HG03558 (cell line): ENCODE results near the gene C10orf120.

Experiments
- ATAC-seq: cut with Tn5 transposase; IDR thresholded peaks from one replicate; pipeline ENCODE4 v1.9.1; 2021; ENCODE audit warnings: moderate number of reproducible peaks; ENCODE audit not compliant: unreplicated experiment; ENCODE audit errors: extremely low read depth

The C10orf120 gene

DNA sequence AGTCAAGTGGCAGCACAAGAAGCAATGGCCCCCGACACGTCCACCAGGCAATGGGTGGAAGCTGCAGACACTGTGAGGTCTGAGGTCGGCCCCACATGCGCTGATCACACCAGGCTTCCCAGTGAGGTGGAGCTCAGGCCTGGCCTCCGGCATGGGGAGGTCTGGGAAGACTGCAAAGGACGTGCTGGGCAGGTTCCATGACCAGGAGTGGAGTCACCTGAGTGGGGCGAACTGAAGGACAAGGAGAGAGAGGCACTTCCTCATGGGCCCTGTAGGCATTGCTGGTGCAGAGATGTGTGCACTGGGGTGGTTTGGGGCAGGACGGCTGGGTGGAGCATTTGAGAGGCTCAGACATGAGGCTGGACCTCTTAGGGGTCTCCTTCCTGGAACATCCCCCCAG, 35.1 kb downstream of the C10orf120 start:
- no peak for ATAC-seq

DNA sequence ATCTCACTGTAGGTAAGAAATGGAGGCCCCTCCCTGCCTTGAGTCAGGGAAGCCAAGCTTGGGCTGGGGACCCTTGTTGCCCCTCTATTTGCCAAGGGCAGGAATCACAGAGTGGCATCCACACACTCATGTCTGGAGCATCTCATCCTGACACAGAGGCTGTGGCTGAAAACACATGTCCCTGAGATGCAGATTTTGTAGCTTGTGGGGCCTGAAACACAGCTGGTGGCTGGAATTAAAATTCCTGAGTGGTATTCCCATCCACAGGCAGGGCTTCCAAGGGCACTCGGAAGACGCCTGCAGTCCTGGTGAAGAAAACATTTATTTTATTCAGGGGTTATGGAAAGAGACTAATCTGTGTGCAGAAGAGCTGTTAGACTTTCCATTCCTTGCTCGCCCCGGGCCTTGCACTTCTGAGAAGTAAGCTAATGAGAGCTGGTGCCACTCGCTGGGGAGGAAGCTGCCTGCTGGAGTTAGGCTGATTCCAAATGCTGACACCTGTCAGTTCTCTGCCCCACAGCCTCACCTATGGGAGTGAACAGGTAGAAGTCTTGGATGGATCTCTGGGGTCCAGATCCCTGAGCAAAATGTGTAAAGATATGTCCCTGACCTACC, 36.0 kb downstream of the C10orf120 start:
- no peak for ATAC-seq

DNA sequence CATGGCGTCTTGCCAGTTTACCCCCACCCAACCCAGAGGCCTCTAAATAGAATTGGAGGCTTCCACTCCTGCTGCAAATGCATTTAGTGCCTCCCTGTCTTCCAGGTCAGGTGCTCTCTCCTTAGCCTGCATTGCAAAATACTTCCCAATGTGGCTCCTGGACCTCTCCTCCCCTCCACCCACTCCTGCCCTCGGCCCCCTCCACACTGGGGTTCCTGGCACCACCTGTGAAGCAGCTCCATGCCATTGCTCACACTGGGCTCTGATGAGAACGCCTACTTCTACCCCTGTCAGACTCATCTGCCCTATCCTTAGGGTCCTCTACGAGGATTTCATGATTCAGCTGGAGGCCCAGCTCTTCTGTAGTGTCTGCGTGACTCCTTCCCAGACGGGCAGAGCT, 37.4 kb downstream of the C10orf120 start:
- ATAC-seq: no peak

DNA sequence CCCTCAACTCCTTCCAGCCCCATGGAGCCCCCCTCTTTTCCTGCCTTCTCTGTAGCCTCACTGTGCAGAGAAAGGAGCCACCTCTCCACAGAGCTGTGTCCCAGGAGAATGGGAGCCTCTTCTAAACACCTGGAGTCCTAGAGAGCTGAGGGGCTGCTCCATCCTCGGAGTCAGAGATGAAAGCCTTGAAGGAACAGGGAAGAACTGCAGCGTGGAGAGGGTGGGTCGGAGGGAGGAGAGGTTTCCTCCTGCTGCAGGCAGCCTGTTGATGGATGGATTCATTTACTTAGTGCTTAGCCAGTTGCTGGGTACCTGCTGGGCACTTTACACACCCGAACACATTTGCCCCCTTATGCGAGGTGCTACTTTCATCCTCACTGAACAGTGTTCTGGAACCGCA, 39.0 kb downstream of the C10orf120 start:
- ATAC-seq: no peak

DNA sequence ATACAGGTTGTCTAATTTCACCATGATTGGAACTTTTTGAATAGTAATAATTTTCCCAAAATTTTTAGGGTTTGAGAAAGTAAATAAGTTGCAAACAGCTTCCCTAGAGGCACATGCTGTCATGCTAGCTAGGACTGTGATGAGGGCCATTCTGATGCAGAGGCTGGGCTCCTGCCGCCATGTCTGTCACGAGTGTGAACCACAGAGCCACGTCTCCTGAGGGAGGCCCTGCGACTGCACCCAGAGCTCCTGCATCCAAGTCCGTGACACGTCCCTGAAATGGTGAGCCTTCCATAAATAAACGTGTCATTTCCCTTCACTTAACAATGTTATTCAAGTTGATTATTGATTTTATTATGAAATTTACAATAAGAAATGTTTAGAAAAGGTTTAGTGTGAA, 40.0 kb downstream of the C10orf120 start:
- no peak for ATAC-seq

DNA sequence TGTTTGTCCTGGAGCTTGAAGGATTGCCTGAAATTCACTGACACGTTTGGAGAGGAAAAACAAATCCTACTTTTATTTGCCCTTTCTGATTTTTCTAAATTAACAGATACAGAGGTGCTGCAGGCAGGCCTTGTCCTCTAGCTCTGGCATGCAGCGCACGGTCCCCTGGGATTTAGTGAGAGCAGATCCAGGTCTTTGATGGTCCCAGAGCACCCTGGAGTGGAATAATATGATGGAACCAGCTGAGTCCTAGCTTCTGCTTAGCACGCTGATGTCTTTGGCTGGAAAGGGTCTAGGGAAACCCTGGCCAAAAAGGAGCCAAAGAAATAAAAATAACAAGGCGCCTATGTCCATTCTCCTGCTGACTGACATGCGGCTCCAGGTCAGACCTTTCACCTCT, 40.5 kb downstream of the C10orf120 start:
- no peak for ATAC-seq

DNA sequence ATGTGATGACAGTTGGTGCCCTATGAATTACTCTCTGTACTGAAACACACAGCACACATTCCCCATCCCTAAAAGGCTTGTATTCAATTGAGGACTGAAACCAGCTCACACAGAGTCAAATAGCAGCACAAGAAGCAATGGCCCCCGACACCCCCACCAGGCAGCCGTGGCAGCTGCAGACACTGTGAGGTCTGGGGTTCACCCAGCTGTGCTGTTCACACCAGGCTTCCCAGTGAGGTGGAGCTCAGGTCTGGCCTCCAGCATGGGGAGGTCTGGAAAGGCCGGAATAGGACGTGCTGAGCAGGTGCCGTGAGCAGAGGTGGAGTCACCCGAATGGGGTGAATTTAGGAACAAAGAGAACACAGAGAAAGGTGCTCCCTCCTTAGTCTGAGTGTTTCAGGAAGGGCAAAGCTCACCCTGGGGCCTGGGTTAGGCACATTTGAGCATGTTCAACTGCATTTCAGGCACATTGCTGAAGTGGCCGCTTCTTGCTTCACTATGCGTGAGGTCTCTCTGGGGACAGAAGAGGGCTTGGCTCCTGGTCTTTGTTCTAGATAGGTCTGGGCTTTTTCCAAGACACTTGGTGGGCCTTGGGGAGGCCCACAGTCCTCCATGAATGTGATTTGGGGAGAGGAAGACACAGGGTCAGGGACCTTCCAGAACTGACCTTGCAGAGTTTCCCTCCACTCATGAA, 41.1 kb downstream of the C10orf120 start:
- ATAC-seq: no peak

DNA sequence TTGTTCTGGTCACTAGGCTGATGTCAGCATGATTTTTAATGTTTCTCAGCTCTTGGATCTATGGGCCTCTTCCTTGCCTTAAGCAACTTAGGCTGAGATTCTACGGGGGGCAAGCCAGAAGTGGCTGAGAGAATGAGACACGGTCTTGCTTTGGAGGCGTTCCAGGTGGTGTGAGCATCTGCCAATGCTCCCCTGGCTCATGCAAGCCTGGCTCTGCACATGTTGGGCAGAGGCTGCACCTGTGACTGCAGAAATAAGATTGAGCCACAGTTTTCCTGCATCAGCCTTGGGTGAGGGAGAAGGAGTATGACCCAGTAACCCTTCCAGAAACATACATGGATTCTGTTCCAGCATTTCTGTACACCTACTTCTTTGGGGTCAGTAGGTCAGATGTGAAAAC, 41.9 kb downstream of the C10orf120 start:
- ATAC-seq: no peak

DNA sequence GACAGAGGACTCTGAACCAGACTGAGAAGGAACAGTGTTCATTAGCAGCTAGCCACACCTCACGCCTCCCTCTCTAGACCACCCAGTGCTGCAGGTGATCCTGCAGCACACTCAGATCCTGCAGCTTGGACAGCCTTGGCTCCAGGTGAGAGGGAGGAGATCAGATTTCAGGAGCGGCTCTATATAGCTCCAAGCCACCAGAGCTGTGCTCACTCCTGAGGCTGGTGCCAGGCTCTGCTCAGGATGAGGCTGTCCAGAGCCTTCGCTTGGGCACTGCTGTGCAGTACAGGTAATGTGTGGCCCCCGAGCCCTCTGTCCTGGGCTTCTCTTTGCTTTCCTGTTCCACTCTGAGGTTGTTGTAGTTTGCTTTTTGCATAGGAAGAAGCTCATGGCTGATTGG, 42.4 kb downstream of the C10orf120 start:
- ATAC-seq: no peak

DNA sequence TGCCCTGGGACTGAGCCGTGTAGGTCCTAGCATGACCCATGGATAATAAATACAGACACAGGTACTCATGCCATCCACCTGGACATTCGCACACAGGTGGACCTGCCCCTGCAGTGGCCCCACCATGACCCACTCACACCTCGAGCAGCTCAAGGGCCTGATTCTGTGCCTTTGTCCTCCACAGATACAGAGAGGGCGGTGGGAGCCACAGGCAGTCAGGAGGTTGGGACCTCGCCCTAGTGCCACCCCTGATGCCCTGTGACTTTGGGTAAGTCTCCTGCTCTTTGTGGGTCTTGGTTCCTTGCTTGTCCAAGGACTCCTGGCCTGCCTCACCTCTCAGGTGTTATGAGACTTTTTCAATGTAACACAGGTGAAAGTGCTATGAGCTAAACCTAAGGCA, 42.9 kb downstream of the C10orf120 start:
- no peak for ATAC-seq

DNA sequence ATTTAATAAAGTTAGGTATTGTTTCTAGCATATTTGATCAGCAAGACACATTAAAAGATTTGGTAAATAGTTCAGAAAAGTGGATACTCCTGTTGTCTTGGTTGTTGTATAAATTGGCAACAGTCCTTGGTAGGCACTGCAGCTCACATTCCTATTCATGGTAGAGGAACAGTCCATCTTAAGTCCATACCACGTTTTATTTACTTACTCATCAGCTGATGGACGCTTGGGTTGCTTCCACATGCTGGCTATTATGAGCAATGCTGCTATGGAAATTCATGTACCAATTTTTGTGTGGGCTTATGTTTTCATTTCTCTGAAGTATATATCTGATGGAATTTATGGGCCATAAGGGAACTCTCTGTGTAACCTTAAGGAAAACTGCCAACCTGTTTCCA, 43.3 kb downstream of the C10orf120 start:
- ATAC-seq: no peak

DNA sequence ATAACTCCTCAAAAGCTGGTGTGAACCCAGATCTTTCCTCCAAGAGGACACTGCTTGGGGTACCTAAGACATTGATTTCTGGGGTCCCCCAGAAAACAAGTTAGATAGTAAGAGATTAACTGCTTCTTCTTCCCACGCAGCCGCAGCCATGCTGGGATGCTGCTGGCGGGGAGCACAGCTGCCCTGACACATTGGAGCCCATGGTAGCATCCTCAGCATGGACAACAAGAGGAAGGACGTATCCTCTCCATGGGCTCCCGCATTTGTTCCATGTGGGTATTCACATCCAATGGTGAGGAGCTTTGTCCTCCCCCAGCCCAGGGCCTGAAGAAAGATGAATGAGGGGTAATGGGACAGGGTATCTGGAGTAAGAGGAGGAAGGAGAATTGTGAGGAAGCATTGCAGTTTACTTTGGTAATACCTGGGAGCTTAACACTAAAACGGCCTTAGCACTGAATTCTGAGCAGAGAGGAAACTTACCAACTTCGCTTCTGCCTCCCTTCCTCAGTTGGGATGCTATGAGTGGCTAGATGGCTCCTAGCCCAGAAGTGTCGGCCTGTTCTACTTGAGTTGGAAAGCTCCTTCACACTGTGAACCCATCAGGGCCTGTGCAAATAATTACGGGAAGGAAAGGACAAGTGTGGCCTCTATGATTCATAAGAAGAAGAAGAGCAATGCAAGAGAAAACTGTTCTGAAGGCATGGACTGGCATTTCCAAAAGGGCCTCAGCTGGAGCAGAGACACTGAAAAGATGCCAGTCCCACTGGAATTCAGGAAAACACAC, 43.9 kb downstream of the C10orf120 start:
- no peak for ATAC-seq

DNA sequence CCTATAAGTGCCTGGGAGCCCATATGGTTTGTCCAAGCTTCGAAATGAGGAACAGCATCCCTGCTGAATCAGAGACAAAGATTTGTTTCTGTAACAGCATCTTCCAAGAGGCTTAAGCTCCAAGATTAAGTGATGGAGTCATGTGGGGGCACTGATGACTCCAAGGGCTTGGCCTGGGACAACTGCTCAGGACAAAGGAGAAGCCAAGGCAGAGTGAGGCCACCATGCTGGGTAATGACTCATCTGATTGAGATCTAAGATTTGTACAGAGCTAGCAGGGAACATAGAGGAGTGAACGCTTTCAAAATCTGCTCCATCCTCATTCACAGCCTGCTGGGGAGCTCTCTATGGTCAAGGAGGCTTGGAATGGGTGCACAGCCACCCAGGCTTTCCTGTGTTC, 49.3 kb downstream of the C10orf120 start:
- no peak for ATAC-seq

DNA sequence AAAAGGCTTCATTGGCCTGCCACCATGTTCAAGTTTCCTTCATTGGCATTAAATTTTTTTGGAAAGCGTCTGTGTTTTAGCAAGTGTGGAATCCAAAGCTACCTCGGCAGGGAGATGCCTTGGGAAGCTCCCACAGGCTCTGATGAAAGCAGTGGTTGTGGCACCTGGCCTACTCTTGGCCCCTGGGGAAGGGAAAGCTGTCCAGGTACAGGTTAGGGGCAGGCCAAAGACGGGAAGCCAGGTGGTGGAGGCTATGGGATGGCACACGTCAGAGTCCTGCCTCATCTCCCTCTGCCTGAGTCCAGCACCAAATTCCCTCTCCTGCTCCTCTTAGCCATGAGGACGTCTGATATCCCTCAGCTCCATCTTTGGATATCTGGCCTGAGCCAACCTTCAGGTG, 49.7 kb downstream of the C10orf120 start:
- no peak for ATAC-seq

DNA sequence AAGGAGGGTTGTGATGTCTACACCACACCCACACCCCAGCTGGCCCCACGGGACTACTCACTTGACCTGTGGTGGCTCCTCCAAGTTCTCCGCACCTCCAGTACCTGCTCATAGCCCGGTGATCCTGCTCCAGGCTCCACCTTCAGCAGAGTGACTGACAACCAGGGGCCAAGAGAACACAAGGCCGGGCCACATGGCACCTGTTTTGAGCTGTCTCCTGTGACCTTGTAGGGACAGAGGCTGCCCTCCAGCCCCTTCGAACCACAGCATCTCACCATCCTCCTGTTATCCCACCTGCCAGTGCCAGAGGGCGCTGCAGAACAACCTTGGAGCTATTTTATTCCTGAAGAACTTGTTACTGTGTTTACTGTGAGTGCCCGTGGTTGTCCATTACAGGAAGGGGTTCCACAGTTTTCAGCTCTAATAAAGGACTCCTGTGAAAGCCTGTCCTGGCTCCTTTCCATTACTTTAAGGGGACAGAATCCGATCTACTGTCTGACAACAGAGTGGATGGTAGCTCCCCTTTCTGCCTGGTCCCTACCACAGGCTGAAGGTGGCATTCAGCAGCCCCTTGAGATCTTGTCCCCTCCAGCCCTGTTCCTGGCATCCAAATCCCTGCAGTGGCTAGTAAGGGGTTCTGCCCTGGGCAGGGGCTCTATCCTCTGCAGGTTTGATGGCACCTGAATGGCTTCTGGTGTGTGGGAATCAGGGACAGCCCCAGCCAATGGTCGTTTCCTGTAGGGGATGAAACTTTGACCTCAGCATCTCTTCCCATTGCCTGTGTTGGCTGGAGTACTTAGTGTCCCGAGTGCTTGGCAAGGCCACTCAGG, 50.8 kb downstream of the C10orf120 start:
- no peak for ATAC-seq
